ENCODE measurements around the gene COL12A1.

- TF ChIP-seq YY1 (IDR thresholded peaks at IDR 0.05; ENCODE audit: insufficient read depth, insufficient read length) (no peak), ZNF274 (IDR thresholded peaks at IDR 0.05; ENCODE audit: low read depth, low read length) (no peak), SUZ12 (IDR thresholded peaks at IDR 0.05; ENCODE audit: extremely low read depth, insufficient read depth, insufficient read length) (no peak)
These were observed 15.3 kb upstream of the COL12A1 start for GRCh38 chr6:75221116-75221515.
